IPS-20b (cell line): ENCODE measurements around the gene EXO5.
"Not testable (repeated sequence)": the region's sequence is repeated elsewhere in the genome, so short reads cannot be mapped to it uniquely, and the experiment has no call there.

Source experiments
- H3K27ac ChIP-seq: one replicate; pipeline ENCODE4 v1.5.1; 2013; ENCODE audit warnings: low read length
- H3K27me3 ChIP-seq: 2 replicates; pipeline ENCODE4 v1.6.1; 2013; ENCODE audit warnings: mild to moderate bottlenecking, low read length, inconsistent platforms; ENCODE audit not compliant: insufficient read depth
- H3K36me3 ChIP-seq: 2 replicates; pipeline ENCODE4 v1.6.1; 2013; ENCODE audit warnings: low read depth, mild to moderate bottlenecking, inconsistent platforms, low read length, moderate library complexity; ENCODE audit not compliant: insufficient read depth
- H3K4me1 ChIP-seq: 2 replicates; pipeline ENCODE4 v1.6.1; 2013; ENCODE audit warnings: mild to moderate bottlenecking, control low read depth, inconsistent platforms, low read length, moderate library complexity; ENCODE audit not compliant: insufficient read depth
- H3K4me3 ChIP-seq: 2 replicates; pipeline ENCODE4 v1.5.1; 2013; ENCODE audit warnings: mild to moderate bottlenecking, low read length, inconsistent platforms
- H3K9ac ChIP-seq: 2 replicates; pipeline ENCODE4 v1.6.1; 2013; ENCODE audit warnings: low read depth, mild to moderate bottlenecking, inconsistent platforms, low read length, moderate library complexity
- H3K9me3 ChIP-seq: 2 replicates; pipeline ENCODE4 v1.6.1; 2013; ENCODE audit warnings: mild to moderate bottlenecking, low read depth, low read length, inconsistent platforms; ENCODE audit not compliant: insufficient read depth

EXO5 gene

DNA sequence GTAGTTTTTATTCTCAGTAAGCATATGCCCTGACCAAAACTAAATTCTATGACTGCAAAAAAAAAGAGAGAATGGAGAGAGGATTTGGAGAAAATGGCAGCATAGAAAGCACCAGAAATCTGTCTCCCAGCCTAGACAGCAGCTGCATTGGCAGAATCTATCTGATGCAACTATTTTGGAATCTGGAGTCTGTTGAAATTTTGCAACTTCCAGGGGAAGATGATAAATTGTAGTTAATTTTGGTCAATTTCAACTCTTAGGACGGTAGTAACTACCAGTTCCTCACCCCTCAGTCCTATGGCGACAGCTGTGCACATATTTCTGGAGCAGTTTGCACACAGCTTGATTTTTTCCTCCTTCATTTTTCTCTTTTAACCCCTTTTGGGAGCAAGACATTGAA lies 10.9 kb downstream of the EXO5 start:
- Histone ChIP-seq H3K4me3 (no peak overlapping the region), H3K36me3 (peaks cover 14% of the 10 kb centered on the region; the same call in 1 of the 2 replicates), H3K27ac (no peak overlapping the region), H3K9ac (no peak overlapping the region), H3K9me3 (peaks cover 69% of the 10 kb centered on the region), H3K27me3 (no peaks in the 10 kb centered on the region), H3K4me1 (no peaks in the 10 kb centered on the region)

DNA sequence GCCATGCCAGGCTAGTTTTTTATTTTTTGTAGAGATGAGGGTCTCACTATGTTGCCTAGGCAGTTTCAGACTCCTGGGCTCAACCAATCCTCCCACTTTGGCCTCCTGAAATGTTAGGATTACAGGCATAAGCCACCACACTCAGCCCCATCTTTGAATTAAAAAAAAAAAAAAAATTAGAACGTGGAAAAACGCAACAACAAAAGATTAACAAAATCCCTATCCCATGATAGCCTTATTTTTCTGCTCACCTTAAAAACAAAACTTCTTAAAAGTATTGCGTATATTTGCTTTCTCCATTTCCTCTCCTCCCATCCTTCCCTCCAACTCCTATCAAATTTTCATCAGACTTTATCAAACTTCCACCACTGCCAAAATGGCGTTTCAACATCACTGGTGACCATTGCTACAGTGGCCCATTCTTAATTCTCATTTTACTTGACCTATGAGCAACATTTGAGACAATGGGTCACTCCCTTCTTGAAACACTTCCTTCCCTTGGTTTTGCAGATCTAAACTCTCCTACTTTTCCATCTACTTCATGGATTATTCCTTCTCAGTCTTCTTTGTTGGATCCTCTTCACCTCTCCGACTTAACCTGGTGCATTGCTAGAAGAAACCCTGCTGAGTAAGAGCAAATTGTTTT lies 22.3 kb downstream of the EXO5 start:
- peak overlapping the region; percentile 54 for H3K27ac ChIP-seq
- 0 out of 2 replicates have a peak, but pooled peaks cover 4% of the 10 kb centered on the region for H3K36me3 ChIP-seq
- peaks cover 4% of the 10 kb centered on the region for H3K9me3 ChIP-seq
- peak overlapping the region; percentile 86; the same call in 1 of the 2 replicates for H3K9ac ChIP-seq
- no peaks in the 10 kb centered on the region for H3K4me1 ChIP-seq
- peak overlapping the region; percentile 81 for H3K4me3 ChIP-seq
- H3K27me3 ChIP-seq, result no peaks in the 10 kb centered on the region

DNA sequence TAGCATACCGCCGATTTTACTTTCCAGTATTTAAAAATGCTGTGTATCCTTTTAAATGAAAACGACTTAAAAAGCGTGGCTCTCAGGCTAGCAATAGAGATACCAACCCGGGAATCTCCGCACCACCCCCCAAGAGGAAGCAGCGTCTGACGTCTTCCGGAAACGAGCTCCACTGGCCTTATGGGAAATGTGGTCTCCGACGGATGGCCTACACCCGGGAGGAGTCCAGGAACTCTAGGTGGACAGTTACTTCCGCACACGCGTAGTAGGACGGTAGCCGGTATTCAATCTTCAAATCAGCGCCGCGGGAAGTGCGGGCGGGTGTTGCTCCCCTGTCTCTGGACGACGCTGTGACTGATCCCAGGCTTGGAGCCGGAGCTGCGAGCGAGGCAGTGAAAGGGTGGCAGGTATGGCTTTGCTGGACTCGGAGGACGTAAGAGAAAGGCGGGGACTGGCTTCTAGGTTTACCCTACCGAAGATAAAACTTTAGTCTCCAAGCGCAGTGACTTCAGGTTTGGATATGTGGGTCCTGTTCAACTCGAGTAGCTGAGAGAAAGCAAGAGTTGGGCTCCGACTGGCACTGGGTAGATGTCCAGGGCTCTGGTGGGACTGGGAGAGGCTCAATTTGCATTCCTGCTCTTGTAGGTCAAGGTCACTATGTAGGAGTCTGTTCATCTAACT lies 23.0 kb downstream of the EXO5 start, which contains the start of gene ZNF684:
TSS of gene ZNF684 (plus strand) at position 257 of the 681 bp plus-strand sequence. CDS start 1,530 bp downstream, outside the sequence.
- no peaks in the 10 kb centered on the region for H3K4me1 ChIP-seq

DNA sequence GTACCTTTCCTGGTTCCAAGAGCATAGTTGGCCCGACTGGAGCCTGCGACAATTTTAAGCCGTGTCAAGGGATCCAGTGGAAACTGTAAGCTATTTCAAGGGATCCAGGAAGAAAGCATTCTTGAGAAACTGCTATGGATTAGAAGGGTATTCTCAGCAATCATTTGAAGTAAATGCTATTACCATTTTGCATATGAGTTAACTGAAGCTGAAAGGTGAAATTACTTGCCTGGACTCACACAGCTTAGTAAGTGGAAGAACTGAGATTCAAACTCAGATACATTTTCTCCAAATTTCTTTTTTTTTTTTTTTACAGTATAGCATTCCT lies 23.5 kb downstream of the EXO5 start:
- Histone ChIP-seq H3K36me3 (0 out of 2 replicates have a peak, but pooled peaks cover 4% of the 10 kb centered on the region), H3K4me1 (no peaks in the 10 kb centered on the region), H3K9ac (peak overlapping the region; percentile 86; the same call in 1 of the 2 replicates), H3K27ac (peak overlapping the region; percentile 29), H3K9me3 (no peaks in the 10 kb centered on the region), H3K4me3 (peak overlapping the region; percentile 81), H3K27me3 (no peaks in the 10 kb centered on the region)

More for the DNA sequence above, 23.0 kb downstream of the EXO5 start, which contains the start of gene ZNF684:
- Histone ChIP-seq H3K4me3 (peak within 1 kb of the TSS; percentile 81), H3K36me3 (0 out of 2 replicates have a peak, but pooled peaks cover 4% of the 10 kb centered on the region), H3K27me3 (no peaks in the 10 kb centered on the region), H3K9me3 (no peaks in the 10 kb centered on the region), H3K27ac (peak within 1 kb of the TSS; percentile 54), H3K9ac (peak within 1 kb of the TSS; percentile 86)

- H3K9me3 ChIP-seq, result peaks cover 2% of the 10 kb centered on the region; the same call in 1 of the 2 replicates
- no peak overlapping the region for H3K4me3 ChIP-seq
- H3K4me1 ChIP-seq, result no peaks in the 10 kb centered on the region
- no peak overlapping the region for H3K9ac ChIP-seq
- no peaks in the 10 kb centered on the region for H3K27me3 ChIP-seq
- 0 out of 2 replicates have a peak, but pooled peaks cover 4% of the 10 kb centered on the region for H3K36me3 ChIP-seq
- no peak overlapping the region for H3K27ac ChIP-seq
Observed at GRCh38 chr1:40532844-40533424, 24.4 kb downstream of the EXO5 start.

- no peak overlapping the region for H3K9ac ChIP-seq
- no peaks in the 10 kb centered on the region for H3K27me3 ChIP-seq
- H3K4me1 ChIP-seq, result no peaks in the 10 kb centered on the region
- H3K36me3 ChIP-seq, result 0 out of 2 replicates have a peak, but pooled peaks cover 4% of the 10 kb centered on the region
- H3K9me3 ChIP-seq, result peaks cover 6% of the 10 kb centered on the region; the same call in 1 of the 2 replicates
- no peak overlapping the region for H3K4me3 ChIP-seq
- H3K27ac ChIP-seq, result no peak overlapping the region
Observed at GRCh38 chr1:40534589-40534988, 26.0 kb downstream of the EXO5 start.

DNA sequence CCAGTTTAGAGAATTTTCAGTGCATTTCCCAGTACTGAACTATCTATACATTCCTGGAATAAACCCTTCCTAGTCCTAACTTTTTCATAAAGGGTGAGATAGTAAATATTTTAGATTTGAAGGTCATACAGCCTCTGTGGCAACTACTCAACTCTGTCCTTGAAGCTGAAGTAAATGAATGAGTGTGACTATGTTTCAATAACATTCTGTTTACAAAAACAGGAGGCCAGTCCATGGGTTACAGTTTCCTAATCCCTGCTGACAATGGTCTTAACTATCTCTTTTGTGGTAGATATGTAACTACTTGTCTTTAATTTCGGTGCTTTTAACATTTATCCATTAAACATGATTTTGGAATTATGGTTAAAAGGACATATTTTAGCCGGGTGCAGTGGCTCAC lies 27.2 kb downstream of the EXO5 start:
- Histone ChIP-seq H3K36me3 (peaks cover 9% of the 10 kb centered on the region; the same call in 1 of the 2 replicates), H3K9me3 (peaks cover 6% of the 10 kb centered on the region; the same call in 1 of the 2 replicates)

GRCh38 chr1:40539338-40539737 lies 30.8 kb downstream of the EXO5 start:
- Histone ChIP-seq H3K36me3 (peaks cover 30% of the 10 kb centered on the region), H3K4me3 (no peak overlapping the region), H3K9ac (no peak overlapping the region), H3K9me3 (peaks cover 6% of the 10 kb centered on the region; the same call in 1 of the 2 replicates), H3K27ac (no peak overlapping the region), H3K27me3 (no peaks in the 10 kb centered on the region), H3K4me1 (no peaks in the 10 kb centered on the region)

More for the DNA sequence above, 27.2 kb downstream of the EXO5 start:
- Histone ChIP-seq H3K9ac (no peak overlapping the region), H3K27ac (no peak overlapping the region), H3K27me3 (no peaks in the 10 kb centered on the region), H3K4me1 (no peaks in the 10 kb centered on the region), H3K4me3 (no peak overlapping the region)

DNA sequence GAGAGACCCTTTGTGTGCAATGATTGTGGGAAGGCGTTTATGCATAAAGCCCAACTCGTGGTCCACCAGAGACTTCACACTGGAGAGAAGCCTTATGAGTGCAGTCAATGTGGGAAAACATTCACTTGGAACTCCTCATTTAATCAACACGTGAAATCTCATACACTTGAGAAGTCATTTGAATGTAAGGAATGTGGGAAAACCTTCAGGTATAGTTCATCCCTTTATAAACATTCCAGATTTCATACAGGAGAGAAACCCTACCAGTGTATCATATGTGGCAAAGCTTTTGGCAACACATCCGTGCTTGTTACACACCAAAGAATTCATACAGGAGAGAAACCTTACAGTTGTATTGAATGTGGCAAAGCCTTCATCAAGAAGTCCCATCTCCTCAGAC lies 38.4 kb downstream of the EXO5 start:
- no peaks in the 10 kb centered on the region for H3K27me3 ChIP-seq

GRCh38 chr1:40553017-40553416 lies 44.5 kb downstream of the EXO5 start:
- Histone ChIP-seq H3K9ac (no peak overlapping the region), H3K27ac (no peak overlapping the region), H3K4me3 (no peak overlapping the region), H3K4me1 (no peaks in the 10 kb centered on the region), H3K36me3 (no peaks in the 10 kb centered on the region), H3K9me3 (no peaks in the 10 kb centered on the region), H3K27me3 (no peaks in the 10 kb centered on the region)

More for the DNA sequence above, 38.4 kb downstream of the EXO5 start:
- H3K36me3 ChIP-seq, result peaks cover 41% of the 10 kb centered on the region
- H3K9ac ChIP-seq, result no peak overlapping the region
- no peak overlapping the region for H3K27ac ChIP-seq
- no peak overlapping the region for H3K4me3 ChIP-seq
- H3K4me1 ChIP-seq, result no peaks in the 10 kb centered on the region
- peaks cover 21% of the 10 kb centered on the region for H3K9me3 ChIP-seq

DNA sequence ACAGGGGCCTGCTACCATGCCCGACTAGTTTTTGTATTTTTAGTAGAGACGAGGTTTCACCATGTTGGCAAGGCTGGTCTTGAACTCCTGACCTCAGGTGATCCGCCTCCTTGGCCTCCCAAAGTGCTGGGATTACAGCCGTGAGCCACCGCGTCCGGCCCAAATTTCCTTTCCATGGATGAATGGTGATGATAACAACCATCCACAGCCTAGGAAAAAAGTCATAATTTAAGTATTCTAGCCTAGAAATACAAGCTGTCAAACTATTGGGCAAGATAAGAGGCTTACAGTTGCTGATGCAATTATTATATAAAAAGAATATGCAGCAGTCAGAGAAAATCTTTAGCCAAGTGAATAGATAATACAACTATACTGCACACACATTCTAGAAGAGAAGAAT lies 46.2 kb downstream of the EXO5 start:
- H3K4me1 ChIP-seq, H3K9ac ChIP-seq, H3K36me3 ChIP-seq, H3K9me3 ChIP-seq, H3K27ac ChIP-seq, H3K27me3 ChIP-seq, H3K4me3 ChIP-seq: not testable (repeated sequence)
